Frontal cortex (tissue), 1 donor: Measurements from ENCODE around the gene MIS18A. TPM values are rescaled to one million over a fixed set of nuclear protein-coding genes. Genes with fewer than 3 reads are reported as not detected.

ENCODE experiments used
- total RNA-seq: library from RNA; depleted of rRNA; stranded (reverse); fragments of >200 nt; gene quantifications from one replicate; pipeline ENCODE4 v1.2.3, GENCODE V29; 2014

MIS18A gene
- total RNA-seq, 1 donor from 2014 or later = 6.9 TPM

Other genes starting within 250 kb of the MIS18A start
- not detected for gene MRAP, start 19.8 kb upstream of the MIS18A start, total RNA-seq
- 14.3 TPM for gene URB1, start 114.0 kb upstream of the MIS18A start, total RNA-seq
- gene EVA1C, start 133.7 kb upstream of the MIS18A start, total RNA-seq = 2.4 TPM